OCI-LY3 (cell line): ENCODE data around the gene TRIO.

Experiments used
- EZH2phosphoT487 ChIP-seq: fragments of 200-600 bp; shearing (Covaris generic); IDR thresholded peaks from 2 replicates; pipeline ENCODE4 v1.6.1; 2018; ENCODE audit warnings: antibody characterized with exemption, mixed run types, low read depth
- TF ChIP-seq, protein P1 (sequence below): fragments of 200-600, 300-600 bp; sonication (generic); IDR thresholded peaks from 2 replicates; pipeline ENCODE4 v1.5.1; 2014; ENCODE audit warnings: antibody characterized with exemption, low read length, low read depth

DNA sequence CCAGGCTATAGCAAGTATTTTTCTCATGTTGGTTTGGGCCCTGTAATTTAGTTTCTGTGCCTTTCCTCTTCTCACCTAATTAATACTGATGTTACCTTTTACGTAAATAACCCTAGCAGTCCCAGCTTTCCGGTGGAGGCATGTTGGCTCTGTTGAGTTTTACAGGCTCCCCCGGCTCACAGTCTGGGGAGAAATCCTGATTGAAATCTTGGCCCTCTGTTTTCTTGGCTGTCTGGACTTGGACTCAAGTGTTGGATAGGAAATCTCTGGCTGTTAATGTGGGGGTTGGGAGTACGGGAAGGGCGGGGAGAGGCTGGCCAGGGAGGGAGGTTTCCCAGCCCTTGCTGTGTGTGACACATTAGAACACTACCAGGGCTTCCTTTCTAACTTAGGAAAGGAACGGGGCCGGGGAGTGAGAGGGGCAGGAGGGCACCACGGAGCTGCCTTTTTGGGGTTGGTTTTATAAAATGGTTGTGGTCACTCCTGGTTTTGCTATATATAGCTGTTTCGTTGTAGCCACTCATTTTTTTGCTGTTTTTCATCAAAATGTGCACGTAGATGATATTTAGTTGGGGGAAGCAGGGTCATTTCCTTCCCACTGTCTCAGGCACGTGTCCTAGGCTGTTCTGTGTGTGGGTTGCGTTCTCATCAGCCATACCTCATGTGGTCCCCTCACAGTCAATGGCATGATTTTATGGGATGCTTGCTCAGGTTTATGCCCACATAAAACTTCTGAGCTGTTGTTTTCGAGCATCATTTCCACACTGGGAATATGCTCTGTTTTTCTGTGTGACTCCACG is 11.0 kb downstream of the TRIO start:
- TF ChIP-seq, protein P1, sequence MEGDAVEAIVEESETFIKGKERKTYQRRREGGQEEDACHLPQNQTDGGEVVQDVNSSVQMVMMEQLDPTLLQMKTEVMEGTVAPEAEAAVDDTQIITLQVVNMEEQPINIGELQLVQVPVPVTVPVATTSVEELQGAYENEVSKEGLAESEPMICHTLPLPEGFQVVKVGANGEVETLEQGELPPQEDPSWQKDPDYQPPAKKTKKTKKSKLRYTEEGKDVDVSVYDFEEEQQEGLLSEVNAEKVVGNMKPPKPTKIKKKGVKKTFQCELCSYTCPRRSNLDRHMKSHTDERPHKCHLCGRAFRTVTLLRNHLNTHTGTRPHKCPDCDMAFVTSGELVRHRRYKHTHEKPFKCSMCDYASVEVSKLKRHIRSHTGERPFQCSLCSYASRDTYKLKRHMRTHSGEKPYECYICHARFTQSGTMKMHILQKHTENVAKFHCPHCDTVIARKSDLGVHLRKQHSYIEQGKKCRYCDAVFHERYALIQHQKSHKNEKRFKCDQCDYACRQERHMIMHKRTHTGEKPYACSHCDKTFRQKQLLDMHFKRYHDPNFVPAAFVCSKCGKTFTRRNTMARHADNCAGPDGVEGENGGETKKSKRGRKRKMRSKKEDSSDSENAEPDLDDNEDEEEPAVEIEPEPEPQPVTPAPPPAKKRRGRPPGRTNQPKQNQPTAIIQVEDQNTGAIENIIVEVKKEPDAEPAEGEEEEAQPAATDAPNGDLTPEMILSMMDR, result no peak
- TF ChIP-seq EZH2phosphoT487, result no peak
